Measurements from ENCODE around the gene ENPP1. TPM values are rescaled to one million over a fixed set of nuclear protein-coding genes. Genes with fewer than 3 reads are reported as not detected.

Gene ENPP1
- total and polyA plus RNA-seq, 2 donors (not counting 3 experiments of a cell fraction or from before 2014, with no cell fraction given) = 0.36 to 1.4 TPM

- no TSS peak for BruUV-seq (replicated peaks)
- Histone ChIP-seq H3K79me2 (ENCODE audit: control insufficient read depth, insufficient read depth, low read length) (no peaks in the 10 kb centered on the region), H3K27me3 (ENCODE audit: control insufficient read depth in 2 of 2, insufficient read depth in 2 of 2, low read length in 2 of 2) (no peaks in the 10 kb centered on the region), H3K4me3 (replicated peaks in 1 of 3; ENCODE audit: insufficient read depth in 1 of 3, low read depth in 1 of 3, low read length in 3 of 3) (no peak overlapping the region), H3K4me2 (ENCODE audit: insufficient read depth, low read length) (no peak overlapping the region), H4K20me1 (replicated peaks; ENCODE audit: control insufficient read depth, extremely low read depth, insufficient read depth, low read length) (no peaks in the 10 kb centered on the region), H3K27ac (ENCODE audit: insufficient read depth, low read depth, low read length) (no peak overlapping the region), H3K9me3 (replicated peaks; ENCODE audit: control insufficient read depth, insufficient read depth, low read length) (no peaks in the 10 kb centered on the region), H3K9ac (replicated peaks; ENCODE audit: extremely low read depth, insufficient read depth, low read length) (no peak overlapping the region), H2AFZ (ENCODE audit: low read depth, low read length) (no peak overlapping the region), H3K4me1 (ENCODE audit: control insufficient read depth, extremely low read depth, insufficient read depth, low read length) (no peaks in the 10 kb centered on the region), H3K36me3 (ENCODE audit: control insufficient read depth in 2 of 2, extremely low read depth in 1 of 2, insufficient read depth in 2 of 2, low read length in 2 of 2) (no peaks in the 10 kb centered on the region), H3K9me1 (replicated peaks; ENCODE audit: control insufficient read depth, extremely low read depth, insufficient read depth, low read length) (no peaks in the 10 kb centered on the region)
- DNase-seq (ENCODE audit: low read depth, low spot score) = no peak
- CTCF ChIA-PET = interaction anchor here (1.4 kb wide), 1 partner anchor 9 kb away, joined by 3 read pairs; no protein-coding TSS in a partner anchor
- no peak for FAIRE-seq
- TF ChIP-seq POLR2A (IDR thresholded peaks at IDR 0.05; ENCODE audit: low read depth, low read length) (no peak), FOS (IDR thresholded peaks at IDR 0.05; ENCODE audit: borderline replicate concordance, insufficient read depth, low read length) (no peak), MYC (IDR thresholded peaks at IDR 0.05; ENCODE audit: low read depth, low read length) (no peak), GATA2 (IDR thresholded peaks at IDR 0.05; ENCODE audit: insufficient read depth, insufficient read length, low read depth, low read length) (no peak), JUN (IDR thresholded peaks at IDR 0.05; ENCODE audit: borderline replicate concordance, insufficient read depth, insufficient read length, low read depth) (no peak), MAX (IDR thresholded peaks at IDR 0.05; ENCODE audit: insufficient read depth, insufficient read length) (no peak), EZH2 (IDR thresholded peaks at IDR 0.05; ENCODE audit: borderline replicate concordance, low read depth, low read length, severe bottlenecking) (no peak), POLR2AphosphoS5 (IDR thresholded peaks at IDR 0.05; ENCODE audit: insufficient read depth, low read depth, low read length) (no peak), CTCF (IDR thresholded peaks at IDR 0.05; ENCODE audit: extremely low read depth in 1 of 2, insufficient read depth in 1 of 2, low read depth in 1 of 2, low read length in 2 of 2) (no peak)
- POLR2A ChIA-PET = no interaction called here
- intact Hi-C loops (cut with micrococcal nuclease) (no loop called here), dilution Hi-C loops (cut with MboI; ENCODE audit: extremely low pct_ligation_motif_present, low sequenced_read_pairs) (no loop called here)
Observed at GRCh38 chr6:131885237-131885636, 77.4 kb downstream of the ENPP1 start.
